OCI-LY3 (cell line): ENCODE measurements around the gene TAF1D.

ENCODE experiments used
- H2AFZ ChIP-seq: fragments of 200-600, 300-600 bp; shearing (Covaris generic); 2 replicates; pipeline ENCODE4 v1.6.0; 2014; ENCODE audit warnings: antibody characterized with exemption, low read depth, low read length
- H3K27ac ChIP-seq: fragments of 200-600, 300-600 bp; sonication (generic); 2 replicates; pipeline ENCODE4 v1.5.1; 2014; ENCODE audit warnings: mild to moderate bottlenecking, low read length, moderate library complexity, mixed read lengths
- H3K27me3 ChIP-seq: fragments of 200-600, 300-600 bp; sonication (generic); 2 replicates; pipeline ENCODE4 v1.6.1; 2014; ENCODE audit warnings: low read depth, low read length, mixed read lengths
- H3K36me3 ChIP-seq: fragments of 200-600, 300-600 bp; sonication (generic); replicated peaks from 2 replicates; pipeline ENCODE3; 2014; ENCODE audit warnings: low read depth, low read length, mixed read lengths
- H3K4me1 ChIP-seq: fragments of 300-600, 200-600 bp; sonication (generic); 2 replicates; pipeline ENCODE4 v1.6.1; 2014; ENCODE audit warnings: low read length, mixed read lengths
- H3K4me2 ChIP-seq: fragments of 200-600, 300-600 bp; sonication (generic); 2 replicates; pipeline ENCODE4 v1.6.1; 2014; ENCODE audit warnings: low read length, mixed read lengths
- H3K4me3 ChIP-seq: fragments of 300-600, 200-600 bp; sonication (generic); 2 replicates; pipeline ENCODE4 v1.5.1; 2014; ENCODE audit warnings: antibody characterized with exemption, mild to moderate bottlenecking, low read length, moderate library complexity
- H3K79me2 ChIP-seq: fragments of 300-600, 200-600 bp; shearing (Covaris generic); 2 replicates; pipeline ENCODE4 v1.6.1; 2014; ENCODE audit warnings: mild to moderate bottlenecking, low read length, mixed read lengths
- H3K9ac ChIP-seq: fragments of 300-600, 200-600 bp; shearing (Covaris generic); 2 replicates; pipeline ENCODE4 v1.6.0; 2014; ENCODE audit warnings: mild to moderate bottlenecking, low read length, moderate library complexity
- H3K9me3 ChIP-seq: fragments of 200-600, 300-600 bp; shearing (Covaris generic); 2 replicates; pipeline ENCODE4 v1.6.1; 2014; ENCODE audit warnings: low read length, mixed read lengths; ENCODE audit not compliant: insufficient read depth
- H4K20me1 ChIP-seq: fragments of 200-600, 300-600 bp; sonication (generic); 2 replicates; pipeline ENCODE4 v1.6.1; 2016; ENCODE audit warnings: low read length, mixed read lengths; ENCODE audit not compliant: insufficient read depth
- CTCF ChIP-seq: fragments of 200-600, 300-600 bp; sonication (generic); IDR thresholded peaks from 2 replicates; pipeline ENCODE4 v1.5.1; 2014; ENCODE audit warnings: antibody characterized with exemption, low read length, low read depth
- EZH2phosphoT487 ChIP-seq: fragments of 200-600 bp; shearing (Covaris generic); IDR thresholded peaks from 2 replicates; pipeline ENCODE4 v1.6.1; 2018; ENCODE audit warnings: antibody characterized with exemption, mixed run types, low read depth

The TAF1D gene

GRCh38 chr11:93743291-93743690 is 2.0 kb upstream of the TAF1D start:
- TF ChIP-seq CTCF (no peak), EZH2phosphoT487 (no peak)
- H3K4me3 ChIP-seq: no peak overlapping the region
- no peak overlapping the region for H3K4me2 ChIP-seq
- no peaks in the 10 kb centered on the region for H3K27me3 ChIP-seq
- no peak overlapping the region for H3K9ac ChIP-seq
- no peak overlapping the region for H2AFZ ChIP-seq
- H3K4me1 ChIP-seq: peaks cover 18% of the 10 kb centered on the region
- H4K20me1 ChIP-seq: peaks cover 14% of the 10 kb centered on the region
- peaks cover 47% of the 10 kb centered on the region for H3K79me2 ChIP-seq
- H3K9me3 ChIP-seq: no peaks in the 10 kb centered on the region
- no peak overlapping the region for H3K27ac ChIP-seq
- peaks cover 22% of the 10 kb centered on the region for H3K36me3 ChIP-seq

- H4K20me1 ChIP-seq: peaks cover 29% of the 10 kb centered on the region
- H3K79me2 ChIP-seq: peaks cover 61% of the 10 kb centered on the region
- H3K9ac ChIP-seq: peak overlapping the region; percentile 98
- H3K9me3 ChIP-seq: no peaks in the 10 kb centered on the region
- H3K4me1 ChIP-seq: peaks cover 29% of the 10 kb centered on the region
- H3K27ac ChIP-seq: peak overlapping the region; percentile 87
- peaks cover 37% of the 10 kb centered on the region for H3K36me3 ChIP-seq
- H2AFZ ChIP-seq: peak overlapping the region; percentile 93
- H3K27me3 ChIP-seq: no peaks in the 10 kb centered on the region
- peak overlapping the region; percentile 90 for H3K4me3 ChIP-seq
- no peak for TF ChIP-seq EZH2phosphoT487
- TF ChIP-seq CTCF: no peak
- H3K4me2 ChIP-seq: peak overlapping the region; percentile 78
Measured at GRCh38 chr11:93741882-93742226, 559 bp upstream of the TAF1D start.

GRCh38 chr11:93740730-93741093 is 583 bp downstream of the TAF1D start:
- no peaks in the 10 kb centered on the region for H3K27me3 ChIP-seq
- H3K36me3 ChIP-seq: peaks cover 48% of the 10 kb centered on the region
- H3K79me2 ChIP-seq: peaks cover 72% of the 10 kb centered on the region
- H2AFZ ChIP-seq: no peak overlapping the region
- H3K9me3 ChIP-seq: no peaks in the 10 kb centered on the region
- peak overlapping the region; percentile 98 for H3K9ac ChIP-seq
- H4K20me1 ChIP-seq: peaks cover 40% of the 10 kb centered on the region
- H3K4me1 ChIP-seq: peaks cover 41% of the 10 kb centered on the region
- H3K27ac ChIP-seq: peak overlapping the region; percentile 87
- peak overlapping the region; percentile 95 for H3K4me2 ChIP-seq
- peak overlapping the region; percentile 90 for H3K4me3 ChIP-seq
- no peak for TF ChIP-seq EZH2phosphoT487
- peak; percentile 18 for TF ChIP-seq CTCF

- peaks cover 53% of the 10 kb centered on the region for H3K36me3 ChIP-seq
- peak overlapping the region; percentile 98 for H3K9ac ChIP-seq
- peak overlapping the region; percentile 87 for H3K27ac ChIP-seq
- peak overlapping the region; percentile 90 for H3K4me3 ChIP-seq
- peaks cover 44% of the 10 kb centered on the region for H3K4me1 ChIP-seq
- peak overlapping the region; percentile 95 for H3K4me2 ChIP-seq
- no peaks in the 10 kb centered on the region for H3K9me3 ChIP-seq
- H2AFZ ChIP-seq: no peak overlapping the region
- no peaks in the 10 kb centered on the region for H3K27me3 ChIP-seq
- TF ChIP-seq CTCF (no peak), EZH2phosphoT487 (no peak)
- peaks cover 78% of the 10 kb centered on the region for H3K79me2 ChIP-seq
- H4K20me1 ChIP-seq: peaks cover 42% of the 10 kb centered on the region
Measured at GRCh38 chr11:93740031-93740729, 1.1 kb downstream of the TAF1D start.
